IMR-90 (cell line): ENCODE data around the gene FLNA. TPM values are rescaled to one million over a fixed set of nuclear protein-coding genes. Genes with fewer than 3 reads are reported as not detected.

Source experiments
- ATAC-seq: fragments of 200-7000 bp; cut with Tn5 transposase; 2 replicates; pipeline ENCODE4 v1.9.1; 2020; ENCODE audit warnings: low read depth, mild to moderate bottlenecking, moderate library complexity
- BruUV-seq: library from RNA; stranded (reverse); fragments of 400-500 nt; replicated peaks from 2 replicates; lab custom pipeline; 2021; lab: Mats Ljungman, UMichigan
- CTCF ChIA-PET: fragments of 300-600 bp; formaldehyde crosslinking; extraction: SDS; loops from one replicate; lab custom pipeline; 2021; ENCODE audit warnings: antibody characterized with exemption; lab: Yijun Ruan, JAX
- POLR2A ChIA-PET: fragments of 300-600 bp; sonication (Branson Sonifier 250); formaldehyde crosslinking; loops from one replicate; lab custom pipeline; 2022; ENCODE audit warnings: antibody characterized with exemption; ENCODE audit not compliant: unreplicated experiment; lab: Charles Lee
- DNase-seq: peaks from one replicate; pipeline ENCODE4 v3.0.0; 2013
- H2AFZ ChIP-seq: replicated peaks from 2 replicates; pipeline ENCODE3; 2013; ENCODE audit warnings: low read length, mild to moderate bottlenecking; ENCODE audit not compliant: poor library complexity
- H2AK5ac ChIP-seq: 2 replicates; pipeline ENCODE4 v1.6.1; 2013; ENCODE audit warnings: low read depth, low read length, inconsistent platforms
- H2AK9ac ChIP-seq: replicated peaks from 2 replicates; pipeline ENCODE3; 2013; ENCODE audit warnings: mild to moderate bottlenecking, low read depth, low read length, moderate library complexity; ENCODE audit not compliant: poor library complexity
- H2BK120ac ChIP-seq: 2 replicates; pipeline ENCODE4 v1.6.1; 2013; ENCODE audit warnings: low read depth, low read length, inconsistent platforms
- H2BK15ac ChIP-seq: 3 replicates; pipeline ENCODE4 v1.6.1; 2013; ENCODE audit warnings: low read depth, low read length, inconsistent platforms
- H2BK20ac ChIP-seq: 2 replicates; pipeline ENCODE4 v1.6.1; 2013; ENCODE audit warnings: low read depth, mild to moderate bottlenecking, inconsistent platforms, low read length, moderate library complexity
- H2BK5ac ChIP-seq: 2 replicates; pipeline ENCODE4 v1.6.1; 2013; ENCODE audit warnings: mild to moderate bottlenecking, low read depth, low read length, inconsistent platforms; ENCODE audit not compliant: poor library complexity, severe bottlenecking
- H3K14ac ChIP-seq: replicated peaks from 2 replicates; pipeline ENCODE4 v1.6.1; 2013; ENCODE audit warnings: low read depth, low read length, inconsistent platforms
- H3K18ac ChIP-seq: 2 replicates; pipeline ENCODE4 v1.6.1; 2013; ENCODE audit warnings: low read depth, low read length, control low read depth
- H3K23ac ChIP-seq: 2 replicates; pipeline ENCODE4 v1.6.1; 2013; ENCODE audit warnings: low read depth, low read length, inconsistent platforms
- H3K27ac ChIP-seq: 2 replicates; pipeline ENCODE4 v1.5.1; 2013; ENCODE audit warnings: mild to moderate bottlenecking, control low read depth, low read length; ENCODE audit not compliant: insufficient read depth
- H3K27me3 ChIP-seq: 2 replicates; pipeline ENCODE4 v1.6.1; 2013; ENCODE audit warnings: low read length; ENCODE audit not compliant: control insufficient read depth, insufficient read depth
- H3K36me3 ChIP-seq: 2 replicates; pipeline ENCODE4 v1.6.1; 2013; ENCODE audit warnings: low read length, mixed read lengths; ENCODE audit not compliant: control insufficient read depth, insufficient read depth
- H3K4ac ChIP-seq: 2 replicates; pipeline ENCODE4 v1.6.1; 2013; ENCODE audit warnings: low read depth, low read length, inconsistent platforms
- H3K4me1 ChIP-seq: 2 replicates; pipeline ENCODE4 v1.6.1; 2013; ENCODE audit warnings: low read length, mixed read lengths; ENCODE audit not compliant: control insufficient read depth, insufficient read depth
- H3K4me2 ChIP-seq: 2 replicates; pipeline ENCODE4 v1.6.1; 2013; ENCODE audit warnings: low read depth, mild to moderate bottlenecking, control low read depth, low read length, moderate library complexity
- H3K4me3 ChIP-seq: 2 replicates; pipeline ENCODE4 v1.5.1; 2013; ENCODE audit warnings: low read depth, mild to moderate bottlenecking, control low read depth, low read length, moderate library complexity; ENCODE audit not compliant: insufficient read depth
- H3K56ac ChIP-seq: 2 replicates; pipeline ENCODE4 v1.6.1; 2013; ENCODE audit warnings: low read length, inconsistent platforms; ENCODE audit not compliant: insufficient read depth; ENCODE audit errors: extremely low read depth
- H3K79me1 ChIP-seq, 2 experiments: 2 replicates each; pipeline ENCODE4 v1.6.1; 2013; ENCODE audit warnings: low read length in 2 of 2, inconsistent platforms in 1 of 2, low read depth in 1 of 2
- H3K9ac ChIP-seq: 2 replicates; pipeline ENCODE4 v1.6.1; 2013; ENCODE audit warnings: low read depth, low read length, control low read depth
- H3K9me1 ChIP-seq: 2 replicates; pipeline ENCODE4 v1.6.1; 2013; ENCODE audit warnings: low read length, inconsistent platforms; ENCODE audit not compliant: insufficient read depth
- H3K9me3 ChIP-seq: 2 replicates; pipeline ENCODE4 v1.6.1; 2013; ENCODE audit warnings: low read length; ENCODE audit not compliant: control insufficient read depth, insufficient read depth
- H4K20me1 ChIP-seq: 2 replicates; pipeline ENCODE4 v1.6.1; 2013; ENCODE audit warnings: low read length, inconsistent platforms; ENCODE audit not compliant: insufficient read depth
- H4K5ac ChIP-seq: 2 replicates; pipeline ENCODE4 v1.6.1; 2013; ENCODE audit warnings: mild to moderate bottlenecking, low read depth, low read length, control low read depth
- H4K8ac ChIP-seq, 2 experiments: 2 replicates each; pipeline ENCODE4 v1.6.1; 2013; ENCODE audit warnings: low read depth in 2 of 2, low read length in 2 of 2, control low read depth in 1 of 2, inconsistent platforms in 1 of 2
- H4K91ac ChIP-seq: 2 replicates; pipeline ENCODE4 v1.6.1; 2013; ENCODE audit warnings: low read depth, low read length, inconsistent platforms; ENCODE audit not compliant: insufficient read depth
- BHLHE40 ChIP-seq: fragments of 150-350 bp; IDR thresholded peaks from 2 replicates; pipeline ENCODE4 v1.6.1; 2016; ENCODE audit warnings: mild to moderate bottlenecking, low read depth, low read length
- CEBPB ChIP-seq: IDR thresholded peaks from 2 replicates; pipeline ENCODE4 v1.6.1; 2012; ENCODE audit warnings: low read depth, low read length, improper control_type of control experiment
- CHD1 ChIP-seq: IDR thresholded peaks from 2 replicates; pipeline ENCODE4 v1.6.1; 2012; ENCODE audit warnings: low read depth, low read length, improper control_type of control experiment
- CTCF ChIP-seq: conservative IDR thresholded peaks from 2 replicates; pipeline ENCODE4 v1.5.1; 2012; ENCODE audit warnings: mild to moderate bottlenecking, low read depth, low read length, improper control_type of control experiment
- ELK1 ChIP-seq: fragments of 150-350 bp; IDR thresholded peaks from 2 replicates; pipeline ENCODE4 v1.6.1; 2016; ENCODE audit warnings: low read depth, mild to moderate bottlenecking, low read length, moderate library complexity, borderline replicate concordance
- POLR2A ChIP-seq: IDR thresholded peaks from 2 replicates; pipeline ENCODE4 v1.6.1; 2012; ENCODE audit warnings: mild to moderate bottlenecking, low read depth, low read length
- RFX5 ChIP-seq: IDR thresholded peaks from 2 replicates; pipeline ENCODE4 v1.8.0; 2012; ENCODE audit warnings: low read depth, mild to moderate bottlenecking, low read length, moderate library complexity
- SMC3 ChIP-seq: fragments of 150-350 bp; IDR thresholded peaks from 2 replicates; pipeline ENCODE4 v1.6.1; 2016; ENCODE audit warnings: low read depth, mild to moderate bottlenecking, antibody characterized with exemption, low read length, moderate library complexity
- WGBS, 2 experiments: methylation state at CpG; one replicate each; pipeline versions ENCODE4 v1.1.5 to v1.1.7; 2013; ENCODE audit warnings: missing lambda C conversion rate in 2 of 2; ENCODE audit not compliant: insufficient read length in 1 of 2; ENCODE audit errors: extremely low coverage in 2 of 2; 5-methylcytosine and 5-hydroxymethylcytosine counted together
- dilution Hi-C: fragments of 300-500 bp; cut with HindIII; formaldehyde crosslinking; loops from one replicate; pipeline ENCODE4 v1.14.3; 2018; ENCODE audit warnings: low sequenced_read_pairs; ENCODE audit not compliant: unreplicated experiment
- in situ Hi-C: fragments of 300-500 bp; cut with MboI; formaldehyde crosslinking; loops from 3 replicates; pipeline ENCODE4 v1.14.3; 2019; ENCODE audit warnings: low sequenced_read_pairs, inconsistent platforms, mixed read lengths
- intact Hi-C: fragments of 100-400 bp; cut with micrococcal nuclease; formaldehyde crosslinking; loops from 2 replicates; pipeline ENCODE4 v1.10.0; 2022
- polyA plus RNA-seq, 3 experiments: library from polyadenylated mRNA; depleted of rRNA; stranded (reverse); fragments of >200 nt; gene quantifications; 2 replicates each; pipeline ENCODE4 v1.2.3, GENCODE V29; 2012; ENCODE audit warnings: low replicate concordance in 1 of 3
- total RNA-seq: library from RNA; depleted of rRNA; stranded (reverse); fragments of >200 nt; gene quantifications from 2 replicates; pipeline ENCODE4 v1.2.3, GENCODE V29; 2012
- TF ChIP-seq, protein P1 (sequence below): fragments of 150-350 bp; IDR thresholded peaks from 2 replicates; pipeline ENCODE4 v1.6.1; 2017; ENCODE audit warnings: mild to moderate bottlenecking, antibody characterized with exemption, low read length, low read depth

Gene FLNA
- total and polyA plus RNA-seq, 2 of the 4 experiments (the other 2 are of a cell fraction), result 1,356 to 1,357 TPM

GRCh38 chrX:154402622-154403127 is 28.2 kb upstream of the FLNA start:
- Histone ChIP-seq H3K4me2 (no peak overlapping the region), H3K56ac (no peak overlapping the region), H2AK5ac (no peak overlapping the region), H2BK20ac (no peak overlapping the region), H2BK5ac (no peak overlapping the region), H3K9ac (no peak overlapping the region), H4K5ac (no peak overlapping the region), H3K23ac (no peak overlapping the region), H2BK15ac (no peak overlapping the region), H3K9me1 (no peaks in the 10 kb centered on the region), H3K27ac (no peak overlapping the region), H4K8ac (no peak overlapping the region), H3K4ac (no peak overlapping the region), H4K20me1 (peaks cover 44% of the 10 kb centered on the region), H3K4me3 (no peak overlapping the region), H2AFZ (no peak overlapping the region), H3K14ac (no peak overlapping the region), H3K9me3 (no peaks in the 10 kb centered on the region), H3K4me1 (0 out of 2 replicates have a peak, but pooled peaks cover 2% of the 10 kb centered on the region), H3K27me3 (no peaks in the 10 kb centered on the region), H3K18ac (no peak overlapping the region), H4K91ac (no peak overlapping the region), H3K79me1 (peaks cover 4 to 19% of the 10 kb centered on the region in 2 experiments; a peak in 2 of 4 replicates), H3K36me3 (peaks cover 21% of the 10 kb centered on the region), H2AK9ac (peak overlapping the region; percentile 8), H2BK120ac (no peak overlapping the region)
- intact Hi-C loops (no loop called here), dilution Hi-C loops (no loop called here), in situ Hi-C loops (no loop called here)
- BruUV-seq, result no TSS peak
- WGBS, 2 experiments, result 81% methylated on average over 12 of the region's 19 CpGs; no CpG with 5 or more reads in 1 of the 2 experiments
- ChIA-PET POLR2A (no interaction called here), CTCF (no interaction called here)
- TF ChIP-seq SMC3, result no peak
- no peak for TF ChIP-seq CTCF
- no peak for TF ChIP-seq RFX5
- no peak for TF ChIP-seq ELK1
- TF ChIP-seq BHLHE40, result no peak
- TF ChIP-seq CEBPB, result no peak
- TF ChIP-seq POLR2A, result no peak
- TF ChIP-seq CHD1, result no peak
- TF ChIP-seq, protein P1, sequence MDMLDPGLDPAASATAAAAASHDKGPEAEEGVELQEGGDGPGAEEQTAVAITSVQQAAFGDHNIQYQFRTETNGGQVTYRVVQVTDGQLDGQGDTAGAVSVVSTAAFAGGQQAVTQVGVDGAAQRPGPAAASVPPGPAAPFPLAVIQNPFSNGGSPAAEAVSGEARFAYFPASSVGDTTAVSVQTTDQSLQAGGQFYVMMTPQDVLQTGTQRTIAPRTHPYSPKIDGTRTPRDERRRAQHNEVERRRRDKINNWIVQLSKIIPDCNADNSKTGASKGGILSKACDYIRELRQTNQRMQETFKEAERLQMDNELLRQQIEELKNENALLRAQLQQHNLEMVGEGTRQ, result no peak
- ATAC-seq, result no peak
- no peak for DNase-seq
